RWPE1 (cell line): ENCODE data around the gene MRPS22.
A peak's percentile ranks its signal among the peaks of the same experiment; 100 is the strongest.

Experiments used
- CTCF ChIA-PET: fragments of 350-600 bp; sonication (Branson Sonifier 250); formaldehyde crosslinking; extraction: SDS; loops from one replicate; lab custom pipeline; 2021; lab: Yijun Ruan, JAX
- POLR2A ChIA-PET: fragments of 400-600 bp; formaldehyde crosslinking; extraction: SDS; loops from one replicate; lab custom pipeline; 2020; ENCODE audit warnings: antibody characterized with exemption; ENCODE audit not compliant: low non-redundant PET; lab: Yijun Ruan, JAX
- DNase-seq: peaks from one replicate; pipeline ENCODE4 v3.0.0; 2012; ENCODE audit warnings: low spot score
- H3K27ac ChIP-seq: fragments of 450-650 bp; 2 replicates; pipeline ENCODE4 v1.5.1; 2017
- CTCF ChIP-seq: fragments of 450-650 bp; conservative IDR thresholded peaks from 2 replicates; pipeline ENCODE4 v1.5.1; 2017; ENCODE audit warnings: low read depth, mild to moderate bottlenecking

MRPS22 gene

GRCh38 chr3:139317215-139317614, 26.6 kb upstream of the MRPS22 start:
- no peak for TF ChIP-seq CTCF
- H3K27ac ChIP-seq, result no peak overlapping the region
- POLR2A ChIA-PET, result no interaction called here
- DNase-seq, result no peak
- CTCF ChIA-PET, result interaction anchor here (1.4 kb wide), 1 partner anchor 12 kb away, joined by 3 read pairs; no protein-coding TSS in a partner anchor

DNA sequence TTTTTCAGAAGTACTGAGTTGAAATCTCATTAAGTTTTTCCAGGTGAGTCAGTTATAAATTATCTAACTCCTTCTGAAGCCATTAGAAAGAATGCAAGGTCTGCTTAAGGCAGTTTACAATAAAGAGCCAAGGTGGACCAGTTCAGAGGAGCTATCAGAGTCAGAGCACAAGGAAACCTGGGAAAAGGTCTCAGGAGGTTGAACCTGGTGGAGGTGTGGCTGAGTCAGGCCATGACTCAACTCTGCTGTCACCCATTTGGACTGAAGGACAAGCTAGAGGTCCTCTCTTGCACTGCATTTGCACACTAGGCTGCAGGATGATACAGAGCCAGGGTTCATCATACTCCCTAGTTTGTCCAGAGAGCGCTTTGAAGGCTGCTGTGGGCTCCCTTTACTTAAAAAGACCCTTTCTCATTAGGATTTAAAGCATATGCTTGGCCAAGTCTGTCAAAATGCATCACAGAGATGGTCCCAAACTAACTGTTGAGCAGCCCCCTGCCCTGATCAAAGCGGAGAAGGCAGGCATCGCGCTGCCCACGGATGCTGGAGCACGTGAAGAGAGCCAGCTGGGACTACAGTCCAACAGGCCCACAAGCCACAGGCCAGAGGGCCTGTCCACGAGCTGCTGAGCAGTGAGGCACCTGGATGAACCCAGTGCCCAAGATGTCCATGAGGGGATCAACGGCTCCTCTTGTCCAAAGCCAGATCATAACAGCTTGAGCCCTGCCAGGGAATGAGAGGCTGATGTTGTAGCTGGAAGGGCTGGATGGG, 26.0 kb upstream of the MRPS22 start:
- peak; percentile 62 for DNase-seq

GRCh38 chr3:139318431-139318816, 25.4 kb upstream of the MRPS22 start:
- ChIA-PET CTCF (interaction anchor here (1.2 kb wide), 1 partner anchor 11 kb away, joined by 4 read pairs; no protein-coding TSS in a partner anchor), POLR2A (no interaction called here)
- no peak overlapping the region for H3K27ac ChIP-seq
- no peak for TF ChIP-seq CTCF
- peak; percentile 45 for DNase-seq

More for the DNA sequence above, 26.0 kb upstream of the MRPS22 start:
- ChIA-PET POLR2A (no interaction called here), CTCF (interaction anchor here (1.2 kb wide), 1 partner anchor 11 kb away, joined by 4 read pairs; no protein-coding TSS in a partner anchor)
- H3K27ac ChIP-seq, result no peak overlapping the region
- TF ChIP-seq CTCF, result no peak

GRCh38 chr3:139318826-139319225, 25.0 kb upstream of the MRPS22 start:
- no peak for TF ChIP-seq CTCF
- CTCF ChIA-PET, result interaction anchor here (1.2 kb wide), 1 partner anchor 10 kb away, joined by 4 read pairs; no protein-coding TSS in a partner anchor
- DNase-seq, result no peak
- POLR2A ChIA-PET, result no interaction called here
- H3K27ac ChIP-seq, result no peak overlapping the region

DNA sequence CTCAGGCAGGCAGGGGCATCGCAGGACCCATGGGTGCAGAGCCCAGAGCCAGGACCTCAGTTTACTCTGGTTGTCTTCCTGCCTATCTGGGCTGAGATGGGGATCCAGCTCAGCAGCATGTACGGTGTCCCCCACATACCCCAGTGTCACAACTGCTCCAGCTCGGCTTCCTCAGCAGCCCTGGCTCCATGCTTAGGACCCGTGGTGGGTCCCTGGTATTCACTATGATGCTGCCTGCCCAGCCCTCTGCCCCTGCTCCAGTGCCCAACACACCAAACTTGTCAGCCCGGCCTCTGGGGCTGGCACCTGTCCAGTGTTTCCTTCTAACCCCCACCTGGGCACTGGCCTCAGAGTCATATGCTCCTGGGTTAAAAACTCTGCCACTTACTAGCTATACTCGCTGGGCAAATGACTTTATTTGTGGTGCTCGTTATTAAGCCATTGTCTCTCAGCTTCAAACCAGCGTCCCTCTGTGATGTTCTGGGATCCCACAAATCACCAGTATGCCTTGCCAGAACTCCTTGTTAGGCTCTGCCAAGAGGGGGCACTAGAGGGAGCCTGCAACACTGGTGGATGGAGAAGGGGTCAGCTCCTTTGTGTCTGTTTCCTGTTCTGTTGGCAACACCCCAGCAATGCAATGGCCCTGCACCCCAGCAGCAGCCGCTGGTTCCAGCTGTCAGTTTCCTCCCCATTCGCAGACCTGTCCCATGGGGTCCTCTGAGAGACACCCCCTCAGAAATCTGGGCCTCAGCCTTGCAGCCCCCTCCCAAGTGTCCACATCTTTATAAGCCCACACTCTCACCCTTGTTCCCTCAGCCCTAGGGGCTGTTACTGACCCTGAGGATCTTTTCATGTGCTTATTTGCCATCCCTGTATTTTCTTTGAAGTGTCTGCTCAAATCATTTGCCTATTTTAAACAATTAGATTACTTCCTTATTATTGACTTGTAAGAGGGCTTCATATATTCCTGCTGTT, 24.1 kb upstream of the MRPS22 start:
- DNase-seq, result no peak
- no peak for TF ChIP-seq CTCF
- ChIA-PET POLR2A (no interaction called here), CTCF (interaction anchor here (0.6 to 0.8 kb wide), 2 partner anchors 9 to 208 kb away, joined by 3 to 4 read pairs; no protein-coding TSS in a partner anchor)
- no peak overlapping the region for H3K27ac ChIP-seq
